ENCODE data around the gene CDH4. TPM values are rescaled to one million over a fixed set of nuclear protein-coding genes. Genes with fewer than 3 reads are reported as not detected.
A peak's percentile ranks its signal among the peaks of the same experiment; 100 is the strongest.

Gene CDH4
- total RNA-seq, 1 donor from 2014 or later = 2.9 TPM

DNA sequence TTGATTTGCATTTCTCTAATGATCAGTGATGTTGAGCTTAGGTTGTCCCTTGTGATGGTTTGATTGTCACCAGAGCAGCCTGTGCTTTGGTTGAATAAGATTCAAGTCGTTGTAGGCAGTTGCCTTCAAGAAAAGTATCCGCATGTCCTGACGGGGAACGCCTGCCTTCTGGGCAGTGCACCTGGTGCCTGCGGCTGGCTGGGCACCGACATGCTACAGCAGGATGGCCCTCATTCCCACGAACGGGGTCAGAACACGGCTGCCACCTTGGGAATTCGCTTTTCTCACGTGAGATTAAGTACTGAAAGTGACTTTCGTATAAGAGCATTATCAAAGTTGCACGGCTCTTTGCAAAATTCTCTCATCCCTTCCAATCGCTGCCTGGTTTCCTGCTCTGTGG lies 78.4 kb downstream of the CDH4 start:
- TF ChIP-seq EZH2 (IDR thresholded peaks at IDR 0.05) = no peak
- TF ChIP-seq EZH2phosphoT487 (IDR thresholded peaks at IDR 0.05) = no peak
- TF ChIP-seq, protein P1, sequence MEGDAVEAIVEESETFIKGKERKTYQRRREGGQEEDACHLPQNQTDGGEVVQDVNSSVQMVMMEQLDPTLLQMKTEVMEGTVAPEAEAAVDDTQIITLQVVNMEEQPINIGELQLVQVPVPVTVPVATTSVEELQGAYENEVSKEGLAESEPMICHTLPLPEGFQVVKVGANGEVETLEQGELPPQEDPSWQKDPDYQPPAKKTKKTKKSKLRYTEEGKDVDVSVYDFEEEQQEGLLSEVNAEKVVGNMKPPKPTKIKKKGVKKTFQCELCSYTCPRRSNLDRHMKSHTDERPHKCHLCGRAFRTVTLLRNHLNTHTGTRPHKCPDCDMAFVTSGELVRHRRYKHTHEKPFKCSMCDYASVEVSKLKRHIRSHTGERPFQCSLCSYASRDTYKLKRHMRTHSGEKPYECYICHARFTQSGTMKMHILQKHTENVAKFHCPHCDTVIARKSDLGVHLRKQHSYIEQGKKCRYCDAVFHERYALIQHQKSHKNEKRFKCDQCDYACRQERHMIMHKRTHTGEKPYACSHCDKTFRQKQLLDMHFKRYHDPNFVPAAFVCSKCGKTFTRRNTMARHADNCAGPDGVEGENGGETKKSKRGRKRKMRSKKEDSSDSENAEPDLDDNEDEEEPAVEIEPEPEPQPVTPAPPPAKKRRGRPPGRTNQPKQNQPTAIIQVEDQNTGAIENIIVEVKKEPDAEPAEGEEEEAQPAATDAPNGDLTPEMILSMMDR (IDR thresholded peaks at IDR 0.05) = no peak
- Mint-ChIP-seq H3K36me3 (no peaks in the 10 kb centered on the region), H3K27me3 (ENCODE audit: insufficient read depth, low read depth) (no peaks in the 10 kb centered on the region), H3K4me3 (no peak overlapping the region), H3K4me1 (peaks cover 11% of the 10 kb centered on the region), H3K27ac (no peak overlapping the region), H3K9me3 (no peaks in the 10 kb centered on the region)
- H3K4me1 ChIP-seq = peaks cover 8% of the 10 kb centered on the region
- H3F3A ChIP-seq (ENCODE audit: low read depth) = no peaks in the 10 kb centered on the region
- no peaks in the 10 kb centered on the region for H3K9me3 ChIP-seq (ENCODE audit: low read depth)
- no peak for DNase-seq (ENCODE audit: low spot score)
- no peak overlapping the region for H3K27ac ChIP-seq
- no peak overlapping the region for H2AFZ ChIP-seq (replicated peaks)
- no peak overlapping the region for H3K9ac ChIP-seq
- peaks cover 16% of the 10 kb centered on the region for H4K20me1 ChIP-seq (ENCODE audit: low read depth)
- H3K27me3 ChIP-seq = peaks cover 7% of the 10 kb centered on the region
- no peaks in the 10 kb centered on the region for H3K79me2 ChIP-seq (ENCODE audit: low read depth)
- no peak overlapping the region for H3K4me2 ChIP-seq
- H3K36me3 ChIP-seq = no peaks in the 10 kb centered on the region
- H3K4me3 ChIP-seq = no peak overlapping the region

DNA sequence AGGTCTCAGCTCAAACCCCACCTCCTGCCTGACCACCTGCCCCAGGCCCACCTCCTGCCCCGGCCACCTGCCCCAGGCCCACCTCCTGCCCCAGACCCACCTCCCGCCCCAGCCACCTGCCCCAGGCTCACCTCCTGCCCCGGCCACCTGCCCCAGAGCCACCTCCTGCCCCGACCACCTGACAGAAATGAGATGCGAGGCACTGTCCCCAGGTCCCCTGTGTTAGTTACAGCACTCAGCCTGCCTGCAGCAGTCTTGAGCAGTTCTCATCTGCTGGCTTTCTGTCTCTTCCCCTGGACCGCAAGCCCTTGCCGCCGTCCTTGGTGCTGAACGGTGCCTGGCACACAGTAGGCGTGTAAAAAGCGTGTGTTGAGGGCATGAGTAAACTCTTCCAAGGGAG lies 79.5 kb downstream of the CDH4 start:
- Mint-ChIP-seq H3K9me3 (no peaks in the 10 kb centered on the region), H3K27me3 (ENCODE audit: insufficient read depth, low read depth) (no peaks in the 10 kb centered on the region), H3K4me1 (peaks cover 11% of the 10 kb centered on the region), H3K4me3 (no peak overlapping the region), H3K36me3 (no peaks in the 10 kb centered on the region), H3K27ac (peak overlapping the region; percentile 53)
- Histone ChIP-seq H3F3A (ENCODE audit: low read depth) (no peaks in the 10 kb centered on the region), H3K79me2 (ENCODE audit: low read depth) (no peaks in the 10 kb centered on the region), H3K4me1 (peaks cover 8% of the 10 kb centered on the region), H3K36me3 (no peaks in the 10 kb centered on the region), H3K9ac (no peak overlapping the region), H3K4me3 (no peak overlapping the region), H4K20me1 (ENCODE audit: low read depth) (peaks cover 16% of the 10 kb centered on the region), H3K27me3 (peaks cover 7% of the 10 kb centered on the region), H3K9me3 (ENCODE audit: low read depth) (no peaks in the 10 kb centered on the region), H3K4me2 (no peak overlapping the region), H3K27ac (no peak overlapping the region), H2AFZ (replicated peaks) (no peak overlapping the region)
- DNase-seq (ENCODE audit: low spot score) = peak; percentile 53
- TF ChIP-seq EZH2phosphoT487 (IDR thresholded peaks at IDR 0.05) (no peak), EZH2 (IDR thresholded peaks at IDR 0.05) (no peak)
- TF ChIP-seq, protein P1 (IDR thresholded peaks at IDR 0.05) = no peak

DNA sequence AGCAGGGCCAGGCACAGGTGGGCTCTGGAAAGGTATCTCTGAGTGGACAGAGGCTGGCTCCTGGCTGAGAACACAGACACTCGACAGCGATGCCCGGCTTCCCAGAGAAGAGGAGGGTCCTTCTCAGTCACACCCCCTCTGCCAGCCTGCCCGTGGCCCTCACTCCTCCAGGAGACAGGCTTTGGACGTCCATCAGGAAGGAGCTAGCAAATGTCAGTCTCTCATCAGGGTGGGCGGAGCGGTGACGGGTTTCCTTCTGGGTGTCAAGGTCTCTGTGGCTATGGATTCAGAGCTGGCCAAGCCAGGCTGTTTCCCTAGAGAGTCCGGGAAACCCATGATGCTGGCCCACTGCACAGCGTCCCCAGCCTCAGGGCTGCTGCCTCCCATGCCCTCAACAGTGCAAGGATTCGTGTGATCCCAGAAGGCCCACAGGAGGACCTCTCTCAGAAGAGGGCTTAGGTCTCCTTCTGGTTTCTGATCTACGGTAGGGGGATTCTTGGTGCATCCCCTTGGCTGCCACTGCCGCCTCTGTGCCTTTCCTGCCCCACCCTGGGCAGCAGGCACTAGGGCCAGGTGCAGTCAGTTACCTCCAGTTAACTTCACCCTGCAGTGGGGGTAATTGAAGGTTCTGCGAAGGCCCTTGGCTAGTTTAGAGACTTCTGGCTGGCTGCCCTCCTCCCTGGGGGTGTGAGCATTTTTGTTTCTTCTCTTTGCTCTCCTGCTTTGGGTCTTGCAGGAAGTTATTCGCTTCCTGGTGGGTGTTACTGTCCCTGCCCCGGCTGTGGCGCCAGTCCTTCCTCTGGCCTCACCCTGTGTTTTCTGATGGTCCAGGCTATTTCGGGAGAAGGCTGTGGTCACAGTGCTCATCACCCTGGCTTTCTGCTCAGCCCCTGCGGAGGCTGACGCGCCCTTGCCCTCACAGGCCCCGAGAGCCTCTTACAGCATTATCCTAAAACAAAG lies 80.2 kb downstream of the CDH4 start:
- Mint-ChIP-seq H3K4me3 (no peak overlapping the region), H3K9me3 (no peaks in the 10 kb centered on the region), H3K27me3 (ENCODE audit: insufficient read depth, low read depth) (no peaks in the 10 kb centered on the region), H3K27ac (peak overlapping the region; percentile 87), H3K4me1 (peaks cover 11% of the 10 kb centered on the region), H3K36me3 (no peaks in the 10 kb centered on the region)
- no peak overlapping the region for H2AFZ ChIP-seq (replicated peaks)
- H3K9ac ChIP-seq = no peak overlapping the region
- H4K20me1 ChIP-seq (ENCODE audit: low read depth) = peaks cover 16% of the 10 kb centered on the region
- no peaks in the 10 kb centered on the region for H3K36me3 ChIP-seq
- H3K9me3 ChIP-seq (ENCODE audit: low read depth) = no peaks in the 10 kb centered on the region
- DNase-seq (ENCODE audit: low spot score) = no peak
- no peaks in the 10 kb centered on the region for H3F3A ChIP-seq (ENCODE audit: low read depth)
- H3K4me3 ChIP-seq = no peak overlapping the region
- peaks cover 2% of the 10 kb centered on the region for H3K27me3 ChIP-seq
- H3K4me2 ChIP-seq = peak overlapping the region; percentile 13
- H3K27ac ChIP-seq = no peak overlapping the region
- H3K79me2 ChIP-seq (ENCODE audit: low read depth) = no peaks in the 10 kb centered on the region
- peaks cover 8% of the 10 kb centered on the region for H3K4me1 ChIP-seq
- TF ChIP-seq EZH2 (IDR thresholded peaks at IDR 0.05) (no peak), EZH2phosphoT487 (IDR thresholded peaks at IDR 0.05) (no peak)
- TF ChIP-seq, protein P1 (IDR thresholded peaks at IDR 0.05) = no peak

All from neural progenitor cell (in vitro differentiated cells).